GM15510 (cell line): ENCODE measurements around the gene DUSP22.

Experiments used
- POLR2A ChIP-seq: IDR thresholded peaks from 3 replicates; pipeline ENCODE4 v1.6.1; 2011; ENCODE audit warnings: borderline replicate concordance; ENCODE audit not compliant: insufficient read length; ENCODE audit errors: extremely low read depth

Gene DUSP22

GRCh38 chr6:331622-332521 lies 39.6 kb downstream of the DUSP22 start:
- TF ChIP-seq POLR2A: peak; percentile 54

GRCh38 chr6:332671-333070 lies 40.4 kb downstream of the DUSP22 start:
- no peak for TF ChIP-seq POLR2A

- TF ChIP-seq POLR2A: no peak
Measured at GRCh38 chr6:333379-334002, 41.2 kb downstream of the DUSP22 start.

GRCh38 chr6:334536-335510 lies 42.5 kb downstream of the DUSP22 start:
- TF ChIP-seq POLR2A: no peak

GRCh38 chr6:335572-335971 lies 43.3 kb downstream of the DUSP22 start:
- TF ChIP-seq POLR2A: no peak

- no peak for TF ChIP-seq POLR2A
Measured at GRCh38 chr6:336159-337114, 44.1 kb downstream of the DUSP22 start.

- no peak for TF ChIP-seq POLR2A
Measured at GRCh38 chr6:337805-338368, 45.6 kb downstream of the DUSP22 start.

- no peak for TF ChIP-seq POLR2A
Measured at GRCh38 chr6:338815-339262, 46.6 kb downstream of the DUSP22 start.

- TF ChIP-seq POLR2A: no peak
Measured at GRCh38 chr6:339480-339879, 47.2 kb downstream of the DUSP22 start.

- no peak for TF ChIP-seq POLR2A
Measured at GRCh38 chr6:340186-340955, 48.1 kb downstream of the DUSP22 start.

- TF ChIP-seq POLR2A: no peak
Measured at GRCh38 chr6:340991-341827, 48.9 kb downstream of the DUSP22 start.

GRCh38 chr6:341914-342831 lies 49.9 kb downstream of the DUSP22 start:
- TF ChIP-seq POLR2A: no peak
